GM12874 (cell line): Measurements from ENCODE around the gene USP48.

Experiments
- TF ChIP-seq, protein P1 (sequence below): IDR thresholded peaks from 2 replicates; pipeline ENCODE4 v1.5.1; 2011; ENCODE audit warnings: low read depth, mild to moderate bottlenecking, control low read depth, low read length, moderate library complexity; ENCODE audit not compliant: insufficient read depth

USP48 gene

DNA sequence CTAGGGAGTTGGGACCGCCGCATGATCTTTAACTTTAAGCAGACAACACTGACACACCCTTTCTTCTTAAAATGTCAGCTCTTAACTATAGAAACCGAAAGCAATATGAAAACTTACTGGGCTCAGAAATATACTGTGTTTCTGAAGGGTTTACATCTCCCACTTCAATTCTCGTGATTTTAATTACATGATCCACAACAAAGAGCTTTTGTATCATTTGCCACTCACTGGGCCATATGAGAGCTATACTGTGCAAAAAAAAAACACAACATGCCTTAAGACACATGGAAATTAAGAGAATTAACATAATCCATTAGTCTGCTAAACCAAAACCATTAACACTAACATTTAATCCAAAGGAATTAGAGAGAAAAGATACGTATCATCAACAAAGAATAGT, 78.8 kb downstream of the USP48 start:
- TF ChIP-seq, protein P1, sequence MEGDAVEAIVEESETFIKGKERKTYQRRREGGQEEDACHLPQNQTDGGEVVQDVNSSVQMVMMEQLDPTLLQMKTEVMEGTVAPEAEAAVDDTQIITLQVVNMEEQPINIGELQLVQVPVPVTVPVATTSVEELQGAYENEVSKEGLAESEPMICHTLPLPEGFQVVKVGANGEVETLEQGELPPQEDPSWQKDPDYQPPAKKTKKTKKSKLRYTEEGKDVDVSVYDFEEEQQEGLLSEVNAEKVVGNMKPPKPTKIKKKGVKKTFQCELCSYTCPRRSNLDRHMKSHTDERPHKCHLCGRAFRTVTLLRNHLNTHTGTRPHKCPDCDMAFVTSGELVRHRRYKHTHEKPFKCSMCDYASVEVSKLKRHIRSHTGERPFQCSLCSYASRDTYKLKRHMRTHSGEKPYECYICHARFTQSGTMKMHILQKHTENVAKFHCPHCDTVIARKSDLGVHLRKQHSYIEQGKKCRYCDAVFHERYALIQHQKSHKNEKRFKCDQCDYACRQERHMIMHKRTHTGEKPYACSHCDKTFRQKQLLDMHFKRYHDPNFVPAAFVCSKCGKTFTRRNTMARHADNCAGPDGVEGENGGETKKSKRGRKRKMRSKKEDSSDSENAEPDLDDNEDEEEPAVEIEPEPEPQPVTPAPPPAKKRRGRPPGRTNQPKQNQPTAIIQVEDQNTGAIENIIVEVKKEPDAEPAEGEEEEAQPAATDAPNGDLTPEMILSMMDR, result no peak

DNA sequence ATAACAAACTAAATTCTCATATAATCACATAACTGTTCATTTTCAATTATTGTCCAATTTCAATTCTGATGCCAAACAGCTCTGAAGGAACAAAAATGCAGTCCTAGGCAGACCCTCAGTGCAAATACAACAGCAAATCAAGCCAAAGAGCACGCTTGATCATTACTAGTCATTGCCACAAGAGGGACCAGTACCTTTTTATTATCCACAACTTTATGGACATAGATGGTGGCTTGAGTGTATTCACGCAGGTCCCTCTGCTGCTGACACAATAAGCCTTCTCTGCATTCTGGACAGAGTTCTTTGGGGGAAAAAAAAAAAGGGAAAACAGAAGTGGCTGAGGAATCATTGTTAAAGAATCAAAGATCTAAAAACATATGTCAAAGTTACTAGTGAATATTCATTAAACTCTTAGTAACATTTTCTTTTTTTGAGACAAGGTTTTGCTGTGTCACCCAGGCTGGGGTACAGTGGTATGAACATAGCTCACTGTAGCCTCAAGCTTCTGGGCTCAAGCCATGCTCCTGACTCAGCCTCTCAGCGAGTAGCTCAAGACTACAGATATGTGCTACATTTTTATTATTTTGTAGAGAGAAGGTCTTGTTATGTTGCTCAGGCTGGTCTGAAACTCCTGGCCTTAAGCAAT, 79.5 kb downstream of the USP48 start:
- TF ChIP-seq, protein P1, result peak; percentile 20; the same call in 1 of the 2 replicates

DNA sequence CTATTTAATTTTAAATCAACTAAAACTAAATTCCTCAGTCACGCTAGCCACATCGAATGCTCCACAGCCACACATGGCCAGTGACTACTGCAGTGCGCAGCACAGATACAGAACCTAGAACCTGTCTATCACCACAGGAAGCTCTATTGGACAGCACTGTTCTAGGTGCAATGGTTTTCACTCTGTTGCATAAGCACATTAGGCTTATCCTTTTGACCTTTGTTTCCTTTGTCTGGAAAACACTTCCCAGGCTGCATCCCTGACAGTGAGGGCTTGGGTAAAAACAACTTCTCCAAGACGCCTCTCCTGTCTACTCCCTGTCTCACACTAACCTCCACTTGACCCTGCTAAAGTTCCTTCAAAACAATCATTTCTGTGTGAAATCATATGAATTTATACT, 80.2 kb downstream of the USP48 start:
- TF ChIP-seq, protein P1, result no peak

DNA sequence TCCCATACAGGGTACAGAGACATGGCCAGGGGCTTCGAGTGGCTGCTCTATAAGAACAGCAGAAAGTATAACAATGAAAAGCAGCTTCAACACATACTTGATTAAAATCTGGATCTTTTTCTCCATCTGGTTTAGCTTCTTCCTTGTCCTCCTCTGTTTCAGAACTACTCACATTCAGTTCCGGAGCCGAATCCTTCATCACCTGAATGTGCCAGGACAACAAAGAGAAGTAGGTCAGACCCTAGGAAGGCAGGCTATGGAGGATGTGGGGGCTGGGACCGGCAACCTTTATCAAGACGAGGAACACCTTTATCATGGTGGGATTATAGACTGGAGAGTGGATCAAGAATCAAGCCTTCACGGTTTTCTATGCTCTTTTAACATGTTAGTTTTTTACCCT, 81.5 kb downstream of the USP48 start:
- TF ChIP-seq, protein P1, result no peak

DNA sequence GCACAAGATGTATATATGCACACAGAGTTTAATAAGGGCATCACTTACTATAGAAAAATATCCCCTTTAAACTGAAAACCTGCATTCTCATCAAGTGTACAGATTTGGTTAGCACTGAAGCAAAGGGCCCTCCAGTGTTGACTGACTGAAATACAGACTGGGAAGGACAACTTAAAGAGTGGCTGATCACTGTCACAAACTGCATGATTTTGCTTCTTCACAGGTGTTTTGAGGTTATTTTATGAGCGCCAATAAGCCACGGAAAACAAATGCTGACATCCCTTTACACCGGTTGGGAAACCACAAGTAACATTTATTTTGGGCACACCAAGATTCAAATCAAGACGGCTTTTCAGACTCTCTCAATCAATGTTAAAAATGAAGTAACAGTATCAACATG, 82.9 kb downstream of the USP48 start:
- TF ChIP-seq, protein P1, result no peak

DNA sequence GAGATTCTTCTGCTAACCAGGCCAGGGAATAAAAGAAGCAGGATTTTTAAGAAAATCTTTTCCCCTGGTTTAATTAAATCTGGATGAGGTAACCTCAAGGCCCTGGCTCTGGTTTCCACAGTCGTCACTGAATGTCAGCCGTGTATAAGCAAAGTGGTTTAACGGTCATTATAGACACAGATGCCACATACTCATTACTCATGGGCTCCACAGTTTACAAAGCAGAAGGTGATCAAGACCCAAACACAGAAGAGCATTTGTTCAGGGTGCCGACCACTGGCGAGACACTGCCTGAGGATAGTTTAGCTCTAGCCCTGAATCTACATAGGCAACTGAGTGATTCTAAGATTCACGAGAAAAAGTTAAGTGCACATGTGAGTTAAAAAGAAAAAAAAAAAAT, 86.0 kb downstream of the USP48 start:
- TF ChIP-seq, protein P1, result no peak

DNA sequence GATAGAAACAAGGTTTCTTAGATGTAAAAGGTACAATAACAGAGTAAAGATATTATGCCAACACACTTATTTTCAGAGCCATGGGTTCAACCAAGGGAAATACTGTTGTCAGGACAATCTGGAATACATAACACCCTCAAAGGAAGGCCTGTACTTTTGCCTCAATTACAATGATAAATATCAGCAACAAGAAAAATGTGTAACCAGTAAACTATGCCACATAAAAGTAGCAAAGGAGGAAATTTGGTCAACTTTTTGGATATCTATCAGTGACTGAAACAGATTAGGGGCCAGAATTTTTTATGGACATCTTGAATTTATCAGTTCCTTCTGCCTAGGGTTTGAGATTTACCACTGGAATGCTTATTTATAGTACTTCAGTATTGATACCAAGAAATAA, 89.2 kb downstream of the USP48 start:
- TF ChIP-seq, protein P1, result no peak

DNA sequence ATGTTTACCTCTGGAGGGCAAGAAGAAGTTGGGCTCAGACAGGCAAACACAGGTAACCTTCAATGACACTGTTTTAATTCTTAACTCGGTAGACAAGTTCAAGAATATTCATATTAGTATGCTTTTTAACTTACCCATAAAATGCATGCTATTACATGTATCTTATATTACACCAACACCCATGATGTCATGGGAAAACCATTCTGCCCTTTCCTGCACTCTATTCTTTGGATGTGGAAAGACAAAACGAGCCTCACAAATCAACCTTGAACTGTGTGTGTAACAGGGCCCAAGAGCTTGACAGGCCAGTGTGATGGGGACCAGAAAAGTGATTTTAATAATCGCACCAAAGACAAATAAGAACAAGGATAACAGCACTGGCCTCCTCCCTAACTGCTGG, 91.2 kb downstream of the USP48 start:
- TF ChIP-seq, protein P1, result no peak
